Spleen (tissue), 7 donors: Measurements from ENCODE around the gene FBXO28.

Experiments
- CTCF ChIP-seq, 11 experiments: fragments of 200-600 bp in 7 of 11; fragments of 450-650 bp in 4 of 11; sonication (generic) in 4 of 11; IDR thresholded peaks in 8 of 11; conservative IDR thresholded peaks in 3 of 11; 1 replicate in 7 of 11; 2 replicates in 4 of 11; pipeline versions ENCODE4 v1.4.0 to v1.8.0; 2016 to 2021; ENCODE audit warnings: antibody characterized with exemption in 11 of 11, inconsistent platforms in 4 of 11, mild to moderate bottlenecking in 1 of 11
- POLR2A ChIP-seq, 3 donors: fragments of 450-650 bp; IDR thresholded peaks; one replicate each; pipeline ENCODE4 v1.5.1; 2017; ENCODE audit warnings: antibody characterized with exemption in 3 of 3, mild to moderate bottlenecking in 1 of 3
- POLR2AphosphoS5 ChIP-seq, 3 donors: sonication (generic); formaldehyde crosslinking; IDR thresholded peaks; one replicate each; pipeline ENCODE4 v1.5.1; 2017; ENCODE audit warnings: antibody characterized with exemption in 3 of 3
- donor health status: DM: no; HTN: no; CAD: no; lungs with moderate emphysema.
- donor health status: DM: no; HTN: no; CAD: no.
- donor health status: DM: no; HTN: no; CAD: no.

- TF ChIP-seq POLR2AphosphoS5 (IDR thresholded peaks at IDR 0.05) = no peak
- no peak for TF ChIP-seq CTCF (IDR thresholded peaks at IDR 0.05 in 8 of 11, conservative IDR thresholded peaks at IDR 0.05 in 3 of 11)
- TF ChIP-seq POLR2A (IDR thresholded peaks at IDR 0.05) = no peak
Observed at GRCh38 chr1:224068458-224069072, 45.3 kb upstream of the FBXO28 start.
